LNCaP clone FGC (cell line): ENCODE measurements around the gene APEX2.

Experiments
- DNase-seq: peaks from one replicate; pipeline ENCODE4 v3.0.0-alpha.2; 2011; ENCODE audit warnings: low read depth
- H3K4me3 ChIP-seq: 2 replicates; pipeline ENCODE4 v1.5.1; 2011; ENCODE audit warnings: mild to moderate bottlenecking, low read depth, low read length, control low read depth
- CTCF ChIP-seq: IDR thresholded peaks from 2 replicates; pipeline ENCODE4 v1.5.1; 2012; ENCODE audit warnings: mild to moderate bottlenecking; ENCODE audit not compliant: control insufficient read depth, insufficient read depth; ENCODE audit errors: extremely low read depth

APEX2 gene

GRCh38 chrX:54995621-54996020 is 4.5 kb upstream of the APEX2 start:
- no peak for TF ChIP-seq CTCF
- no peak for DNase-seq
- no peak overlapping the region for H3K4me3 ChIP-seq

DNA sequence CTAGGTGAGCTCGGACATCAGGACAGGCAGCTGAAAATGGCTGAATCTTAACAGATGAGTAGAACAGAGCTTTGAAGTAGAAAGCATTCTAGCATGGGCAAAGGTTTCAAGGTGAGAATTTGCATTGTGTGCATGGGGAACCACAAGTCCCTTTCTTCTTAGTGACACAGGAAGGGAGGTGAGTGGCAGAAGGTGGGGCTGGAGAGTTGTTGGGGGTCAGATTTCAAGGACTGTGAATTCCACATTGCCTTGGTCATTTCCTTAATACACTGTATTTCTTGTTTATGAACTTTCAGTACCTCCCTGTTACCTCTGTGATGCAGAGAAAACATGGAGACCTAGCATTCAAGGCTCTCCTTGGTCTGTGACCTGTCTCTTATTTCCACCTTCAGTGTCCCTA is 4.1 kb downstream of the APEX2 start:
- no peak overlapping the region for H3K4me3 ChIP-seq
- DNase-seq: no peak
- no peak for TF ChIP-seq CTCF

DNA sequence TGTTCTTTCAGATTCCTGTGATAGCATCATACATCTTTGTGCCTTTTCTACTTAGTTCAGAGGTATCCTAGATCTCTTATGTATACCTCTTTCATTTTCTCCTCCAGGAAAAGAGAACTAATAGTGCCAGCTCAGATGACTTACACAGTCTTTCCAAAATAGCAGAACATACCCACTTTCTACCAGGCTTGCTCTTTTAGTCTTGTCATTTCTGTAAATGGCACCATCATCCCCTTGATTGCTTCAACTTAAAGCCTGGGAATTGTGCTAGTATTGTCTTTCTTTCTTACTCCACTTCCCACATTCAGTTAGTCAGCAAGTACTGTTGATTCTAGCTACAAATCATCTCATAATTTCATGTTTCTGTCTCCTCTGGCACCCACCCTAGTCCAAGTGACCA is 5.1 kb downstream of the APEX2 start:
- DNase-seq: no peak
- TF ChIP-seq CTCF: no peak
- H3K4me3 ChIP-seq: no peak overlapping the region

- TF ChIP-seq CTCF: no peak
- no peak overlapping the region for H3K4me3 ChIP-seq
- no peak for DNase-seq
These were observed 6.9 kb downstream of the APEX2 start for GRCh38 chrX:55006827-55007621.

- H3K4me3 ChIP-seq: no peak overlapping the region
- TF ChIP-seq CTCF: no peak
- no peak for DNase-seq
These were observed 7.5 kb downstream of the APEX2 start for GRCh38 chrX:55007656-55008055.

- DNase-seq: no peak
- H3K4me3 ChIP-seq: no peak overlapping the region
- no peak for TF ChIP-seq CTCF
These were observed 8.6 kb downstream of the APEX2 start for GRCh38 chrX:55008571-55009358.
